PC-3 (cell line): ENCODE results near the gene FSTL3. TPM values are rescaled to one million over a fixed set of nuclear protein-coding genes. Genes with fewer than 3 reads are reported as not detected.

Experiments used
- ATAC-seq: fragments of 200-7000 bp; cut with Tn5 transposase; 2 replicates; pipeline ENCODE4 v1.9.1; 2020; ENCODE audit warnings: mild to moderate bottlenecking, moderate library complexity
- BruUV-seq: library from RNA; stranded (reverse); fragments of 400-500 nt; replicated peaks from 2 replicates; lab custom pipeline; 2021; lab: Mats Ljungman, UMichigan
- CTCF ChIA-PET: fragments of 300-600 bp; sonication (Branson Sonifier 250); formaldehyde crosslinking; loops from one replicate; lab custom pipeline; 2022; ENCODE audit warnings: antibody characterized with exemption; lab: Charles Lee
- POLR2A ChIA-PET: fragments of 300-600 bp; sonication (Branson Sonifier 250); formaldehyde crosslinking; loops from one replicate; lab custom pipeline; 2022; ENCODE audit warnings: antibody characterized with exemption; ENCODE audit not compliant: unreplicated experiment; lab: Charles Lee
- DNase-seq: peaks from one replicate; pipeline ENCODE4 v3.0.0-alpha.2; 2015
- H2AFZ ChIP-seq: fragments of 300-600 bp; sonication (generic); 2 replicates; pipeline ENCODE4 v1.6.0; 2016; ENCODE audit warnings: antibody characterized with exemption, low read length
- H3F3A ChIP-seq: fragments of 300-600 bp; sonication (generic); one replicate; pipeline ENCODE4 v1.6.0; 2017; ENCODE audit warnings: antibody characterized with exemption, low read length, control low read depth, mild to moderate bottlenecking; ENCODE audit not compliant: unreplicated experiment
- H3K27ac ChIP-seq: fragments of 300-600 bp; sonication (generic); 2 replicates; pipeline ENCODE4 v1.5.1; 2016; ENCODE audit warnings: mild to moderate bottlenecking, low read length
- H3K27me3 ChIP-seq: fragments of 300-600 bp; sonication (generic); 2 replicates; pipeline ENCODE4 v1.6.1; 2016; ENCODE audit warnings: low read length, mixed read lengths
- H3K36me3 ChIP-seq: fragments of 300-600 bp; sonication (generic); 2 replicates; pipeline ENCODE4 v1.6.1; 2016; ENCODE audit warnings: low read depth, mixed run types, low read length, mixed read lengths
- H3K4me1 ChIP-seq: fragments of 300-600 bp; sonication (generic); 2 replicates; pipeline ENCODE4 v1.5.1; 2016; ENCODE audit warnings: low read length; ENCODE audit not compliant: insufficient read depth
- H3K4me2 ChIP-seq: fragments of 300-600 bp; sonication (generic); 2 replicates; pipeline ENCODE4 v1.6.0; 2016; ENCODE audit warnings: low read length
- H3K4me3 ChIP-seq: fragments of 300-600 bp; sonication (generic); 2 replicates; pipeline ENCODE4 v1.5.1; 2016; ENCODE audit warnings: mild to moderate bottlenecking, low read length, mixed read lengths
- H3K79me2 ChIP-seq: fragments of 300-600 bp; sonication (generic); 2 replicates; pipeline ENCODE4 v1.6.1; 2017; ENCODE audit warnings: low read length, mixed read lengths
- H3K9ac ChIP-seq: fragments of 300-600 bp; sonication (generic); 2 replicates; pipeline ENCODE4 v1.6.0; 2016; ENCODE audit warnings: mild to moderate bottlenecking, low read length
- H3K9me2 ChIP-seq: fragments of 300-600 bp; sonication (generic); replicated peaks from 2 replicates; pipeline ENCODE4 v1.6.1; 2016; ENCODE audit warnings: mixed run types, low read length, mixed read lengths
- H3K9me3 ChIP-seq: fragments of 300-600 bp; sonication (generic); 2 replicates; pipeline ENCODE4 v1.6.1; 2016; ENCODE audit warnings: low read length, mixed read lengths
- H4K20me1 ChIP-seq: fragments of 300-600 bp; sonication (generic); 2 replicates; pipeline ENCODE4 v1.6.1; 2016; ENCODE audit warnings: low read length, mixed read lengths
- EZH2 ChIP-seq: fragments of 300-600 bp; sonication (generic); IDR thresholded peaks from one replicate; pipeline ENCODE4 v1.6.1; 2017; ENCODE audit warnings: antibody characterized with exemption, mild to moderate bottlenecking, low read length; ENCODE audit not compliant: unreplicated experiment
- EZH2phosphoT487 ChIP-seq: fragments of 300-600 bp; sonication (generic); IDR thresholded peaks from 2 replicates; pipeline ENCODE4 v1.6.1; 2018; ENCODE audit warnings: mild to moderate bottlenecking, antibody characterized with exemption, low read length, borderline replicate concordance
- intact Hi-C: fragments of 100-400 bp; cut with micrococcal nuclease; formaldehyde crosslinking; loops from 2 replicates; pipeline ENCODE4 v1.9.0; 2023
- total RNA-seq: library from RNA; depleted of rRNA; stranded (reverse); fragments of >200 nt; gene quantifications from 2 replicates; pipeline ENCODE4 v1.2.3, GENCODE V29; 2014
- TF ChIP-seq, protein P1 (sequence below): fragments of 300-600 bp; sonication (generic); conservative IDR thresholded peaks from 2 replicates; pipeline ENCODE4 v1.5.1; 2017; ENCODE audit warnings: antibody characterized with exemption, low read depth, mild to moderate bottlenecking, low read length

FSTL3 gene
- total RNA-seq, 1 experiment from 2014 or later, result 53.3 TPM

DNA sequence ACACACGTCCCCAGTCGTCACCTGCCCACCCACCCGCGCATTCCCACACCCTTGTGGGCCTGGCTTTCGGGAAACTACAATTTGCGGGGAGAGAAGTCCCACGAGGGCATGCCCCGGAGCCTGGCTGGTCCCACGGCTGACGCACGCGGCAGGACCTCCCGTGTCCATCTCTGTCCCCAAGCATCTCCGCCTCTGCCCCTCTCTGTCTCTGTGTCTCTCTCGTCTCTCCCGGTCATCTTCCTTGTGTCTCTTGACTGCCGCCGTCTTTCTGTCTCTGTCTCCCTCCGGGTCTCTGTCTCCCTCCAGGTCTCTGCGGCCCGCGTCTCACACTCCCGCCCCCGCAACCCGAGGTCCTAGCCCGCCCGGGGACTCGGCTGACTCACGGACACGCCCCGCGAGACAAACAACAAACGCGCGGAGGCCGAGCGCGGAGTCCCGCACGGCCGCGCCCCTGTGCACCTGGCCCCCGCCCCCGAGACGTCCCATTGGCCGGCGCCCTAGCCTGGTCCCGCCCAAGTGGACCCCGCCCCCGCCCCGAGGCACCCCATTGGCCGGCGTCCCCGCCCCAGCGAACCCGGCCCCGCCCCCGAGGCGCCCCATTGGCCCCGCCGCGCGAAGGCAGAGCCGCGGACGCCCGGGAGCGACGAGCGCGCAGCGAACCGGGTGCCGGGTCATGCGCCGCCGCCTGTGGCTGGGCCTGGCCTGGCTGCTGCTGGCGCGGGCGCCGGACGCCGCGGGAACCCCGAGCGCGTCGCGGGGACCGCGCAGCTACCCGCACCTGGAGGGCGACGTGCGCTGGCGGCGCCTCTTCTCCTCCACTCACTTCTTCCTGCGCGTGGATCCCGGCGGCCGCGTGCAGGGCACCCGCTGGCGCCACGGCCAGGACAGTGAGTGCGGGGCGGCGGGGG, 36.7 kb upstream of the FSTL3 start, which contains the start of gene FGF22:
Gene FGF22, plus strand, starts transcription at position 627 of the 908 bp plus-strand sequence. Its CDS starts 47 bp downstream, at position 674.
- BruUV-seq, result no TSS peak
- ChIA-PET CTCF (no interaction called here), POLR2A (no interaction called here)
- Histone ChIP-seq H3K9me3 (no peaks in the 10 kb centered on the region), H3K27ac (no peak within 1 kb of the TSS), H3K9me2 (no peaks in the 10 kb centered on the region), H3K79me2 (no peaks in the 10 kb centered on the region), H3K4me2 (peak within 1 kb of the TSS; percentile 83), H3K9ac (no peak within 1 kb of the TSS), H2AFZ (peak within 1 kb of the TSS; percentile 87), H3K4me3 (peak within 1 kb of the TSS; percentile 66), H3K27me3 (no peaks in the 10 kb centered on the region), H3K4me1 (no peaks in the 10 kb centered on the region), H3K36me3 (no peaks in the 10 kb centered on the region), H3F3A (no peaks in the 10 kb centered on the region), H4K20me1 (no peaks in the 10 kb centered on the region)
- intact Hi-C loops, result loop anchor here (10.0 kb wide), 1 partner anchor 65 kb away; the partner anchor contains the start of gene BSG
- ATAC-seq (peak; percentile 92), DNase-seq (peak; percentile 80)
- TF ChIP-seq EZH2phosphoT487 (no peak), EZH2 (no peak)
- TF ChIP-seq, protein P1, sequence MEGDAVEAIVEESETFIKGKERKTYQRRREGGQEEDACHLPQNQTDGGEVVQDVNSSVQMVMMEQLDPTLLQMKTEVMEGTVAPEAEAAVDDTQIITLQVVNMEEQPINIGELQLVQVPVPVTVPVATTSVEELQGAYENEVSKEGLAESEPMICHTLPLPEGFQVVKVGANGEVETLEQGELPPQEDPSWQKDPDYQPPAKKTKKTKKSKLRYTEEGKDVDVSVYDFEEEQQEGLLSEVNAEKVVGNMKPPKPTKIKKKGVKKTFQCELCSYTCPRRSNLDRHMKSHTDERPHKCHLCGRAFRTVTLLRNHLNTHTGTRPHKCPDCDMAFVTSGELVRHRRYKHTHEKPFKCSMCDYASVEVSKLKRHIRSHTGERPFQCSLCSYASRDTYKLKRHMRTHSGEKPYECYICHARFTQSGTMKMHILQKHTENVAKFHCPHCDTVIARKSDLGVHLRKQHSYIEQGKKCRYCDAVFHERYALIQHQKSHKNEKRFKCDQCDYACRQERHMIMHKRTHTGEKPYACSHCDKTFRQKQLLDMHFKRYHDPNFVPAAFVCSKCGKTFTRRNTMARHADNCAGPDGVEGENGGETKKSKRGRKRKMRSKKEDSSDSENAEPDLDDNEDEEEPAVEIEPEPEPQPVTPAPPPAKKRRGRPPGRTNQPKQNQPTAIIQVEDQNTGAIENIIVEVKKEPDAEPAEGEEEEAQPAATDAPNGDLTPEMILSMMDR, result no peak

DNA sequence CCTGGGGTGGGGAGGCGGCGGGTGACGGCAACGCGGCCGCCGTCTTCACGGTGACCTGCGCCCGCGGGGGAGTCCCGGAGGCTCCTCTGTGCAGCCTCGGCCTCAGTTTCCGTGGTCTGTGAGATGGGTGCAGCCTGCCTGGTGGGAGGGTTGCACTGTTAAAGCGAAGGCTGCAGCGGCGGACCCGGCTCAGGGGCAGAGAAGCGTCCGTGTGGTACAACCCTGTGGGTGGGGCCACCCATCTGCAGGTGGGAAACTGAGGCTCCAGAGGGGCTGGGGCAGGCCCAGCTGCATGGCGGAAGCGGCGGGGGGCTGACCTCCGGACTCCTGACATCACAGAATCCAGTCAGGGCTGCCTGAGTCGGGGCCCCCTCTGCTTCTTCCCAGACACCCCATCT, 36.0 kb upstream of the FSTL3 start:
- no peaks in the 10 kb centered on the region for H3K4me1 ChIP-seq
- ChIA-PET CTCF (no interaction called here), POLR2A (no interaction called here)
- H3K4me2 ChIP-seq, result peak overlapping the region; percentile 75
- no TSS peak for BruUV-seq
- H3K9me3 ChIP-seq, result no peaks in the 10 kb centered on the region
- no peaks in the 10 kb centered on the region for H3K27me3 ChIP-seq
- H3K9ac ChIP-seq, result no peak overlapping the region
- intact Hi-C loops, result no loop called here
- H3K9me2 ChIP-seq, result no peaks in the 10 kb centered on the region
- no peaks in the 10 kb centered on the region for H3K79me2 ChIP-seq
- DNase-seq, result no peak
- no peak for ATAC-seq
- H3K27ac ChIP-seq, result no peak overlapping the region
- no peak overlapping the region for H2AFZ ChIP-seq
- H3K4me3 ChIP-seq, result peak overlapping the region; percentile 55
- TF ChIP-seq, protein P1, result no peak
- TF ChIP-seq EZH2phosphoT487 (no peak), EZH2 (no peak)
- no peaks in the 10 kb centered on the region for H3K36me3 ChIP-seq
- no peaks in the 10 kb centered on the region for H3F3A ChIP-seq
- no peaks in the 10 kb centered on the region for H4K20me1 ChIP-seq
